NCI-H1092 treated with DMSO at 0.1 percent for 48 hours (cell line): ENCODE results near the gene DCC.
A peak's percentile ranks its signal among the peaks of the same experiment; 100 is the strongest.
"Not testable (repeated sequence)": the region's sequence is repeated elsewhere in the genome, so short reads cannot be mapped to it uniquely, and the experiment has no call there.

Experiments
- DNase-seq: peaks from one replicate; lab custom pipeline; 2025; lab: John Stamatoyannopoulos, UW

Gene DCC

DNA sequence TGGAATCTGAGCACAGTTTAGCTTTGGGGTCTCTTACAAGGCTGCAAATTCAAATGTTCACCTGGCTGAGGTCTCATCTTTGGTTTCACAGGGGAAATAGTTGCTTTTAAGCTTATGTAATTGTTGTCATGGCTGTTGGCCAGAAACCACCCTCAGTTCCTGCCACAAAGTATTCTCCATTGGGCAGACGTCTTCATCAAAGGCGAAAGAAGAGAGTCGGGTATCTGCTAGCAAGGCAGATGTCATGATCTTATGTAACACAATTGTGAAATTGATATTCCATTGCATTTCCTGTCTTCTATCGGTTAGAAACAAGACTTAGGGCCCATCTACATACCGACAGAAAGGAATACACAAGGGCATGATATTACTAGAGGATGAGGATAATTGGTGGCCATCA, 1068.3 kb downstream of the DCC start:
- DNase-seq = no peak

DNA sequence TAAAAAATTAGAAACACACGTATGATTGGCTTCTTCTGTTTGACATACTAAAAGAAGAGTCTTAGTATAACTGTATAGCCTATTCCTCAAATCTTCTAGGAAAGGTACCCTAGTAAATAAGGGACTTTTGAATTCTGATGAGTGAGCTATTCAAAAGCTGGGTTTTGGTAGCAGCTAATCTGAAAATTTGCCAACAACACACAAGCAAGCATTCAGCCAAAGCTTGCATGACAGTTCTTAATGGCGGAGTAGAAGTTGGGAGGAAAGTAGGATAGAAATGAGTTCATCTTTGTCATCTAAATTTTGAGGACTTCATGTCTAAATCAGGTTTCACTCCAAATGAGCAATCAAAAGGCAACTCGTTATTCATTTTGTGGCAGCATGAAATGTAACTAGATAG, 1071.5 kb downstream of the DCC start:
- DNase-seq = no peak

DNA sequence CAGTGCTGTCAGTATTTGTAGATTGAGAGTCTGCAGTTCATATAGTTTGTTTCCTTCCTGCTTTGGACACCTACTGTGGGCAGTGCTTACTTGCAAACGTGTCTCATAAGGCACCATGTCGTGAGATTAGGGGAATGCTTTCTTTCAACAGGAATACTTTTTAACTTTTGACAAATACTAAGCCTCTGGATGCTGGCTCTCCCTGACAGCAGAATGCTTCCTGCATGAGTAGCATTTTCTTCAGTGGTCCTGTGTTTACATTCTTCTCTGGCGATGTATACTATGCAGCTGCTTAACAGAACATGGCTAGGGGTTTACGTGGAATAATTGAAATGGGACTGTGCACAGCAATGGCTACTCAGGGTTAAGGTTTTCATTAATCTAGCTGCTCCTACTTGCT, 1077.0 kb downstream of the DCC start:
- no peak for DNase-seq

DNA sequence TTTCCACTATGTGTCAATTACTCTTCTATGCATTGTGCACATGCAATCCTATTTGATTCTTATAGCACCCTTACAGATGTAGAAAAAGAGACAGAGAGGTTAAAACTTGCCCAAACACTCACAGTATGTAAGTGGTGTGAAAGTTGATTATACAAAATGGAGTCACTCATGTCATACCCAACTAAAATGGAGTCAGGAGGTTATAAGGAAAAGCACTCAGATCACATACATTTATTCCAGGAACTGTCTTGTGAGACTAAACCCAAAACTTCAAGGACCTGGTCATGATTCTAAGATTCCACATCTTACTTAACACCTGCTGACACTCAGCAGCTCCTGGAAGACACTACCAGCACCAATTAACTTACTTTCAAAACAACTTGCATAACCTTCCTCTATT, 1081.9 kb downstream of the DCC start:
- DNase-seq = no peak

DNA sequence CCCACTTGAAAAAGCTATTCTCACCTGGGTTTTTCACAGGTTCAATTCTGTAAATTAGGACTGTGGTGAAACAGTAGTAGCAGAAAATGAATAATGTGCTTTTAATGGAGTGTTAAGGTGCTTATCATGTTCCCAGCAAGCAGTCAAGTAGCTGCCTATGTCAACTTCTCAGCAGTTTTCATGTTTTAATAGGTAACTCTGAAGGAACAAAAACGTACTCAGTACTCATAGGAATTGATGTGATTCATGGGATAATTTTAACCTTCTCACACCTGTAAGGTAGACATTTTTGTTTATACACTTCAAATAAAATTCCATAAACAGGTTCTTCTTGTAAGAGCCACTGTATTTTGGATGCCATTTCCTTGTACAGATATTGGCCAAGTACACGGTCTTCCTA, 1082.9 kb downstream of the DCC start:
- peak; percentile 71 for DNase-seq

DNA sequence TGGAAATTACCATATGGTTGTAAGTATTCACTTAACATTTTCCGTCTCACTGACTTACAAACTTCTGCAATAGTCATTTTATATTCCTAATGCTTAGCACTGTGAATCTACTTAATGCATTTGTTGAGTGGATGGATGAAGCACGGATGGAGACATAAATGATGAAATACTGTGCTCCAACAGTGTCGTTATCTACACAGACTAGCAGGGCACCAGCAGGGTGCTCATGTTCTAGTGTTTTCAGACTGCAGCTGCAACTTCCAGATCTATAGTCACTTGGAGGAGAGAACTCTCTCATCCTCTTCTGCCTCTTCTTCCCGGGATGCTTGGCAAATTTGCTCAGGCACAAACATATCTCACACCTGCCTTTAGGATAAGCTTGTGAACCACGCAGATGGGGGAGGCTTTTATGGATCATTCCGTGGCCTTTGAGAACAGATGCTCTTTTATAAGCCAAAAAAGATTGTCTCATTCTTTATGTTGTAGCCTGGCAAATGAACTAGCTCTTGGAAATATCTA, 1086.7 kb downstream of the DCC start:
- peak; percentile 75 for DNase-seq

DNA sequence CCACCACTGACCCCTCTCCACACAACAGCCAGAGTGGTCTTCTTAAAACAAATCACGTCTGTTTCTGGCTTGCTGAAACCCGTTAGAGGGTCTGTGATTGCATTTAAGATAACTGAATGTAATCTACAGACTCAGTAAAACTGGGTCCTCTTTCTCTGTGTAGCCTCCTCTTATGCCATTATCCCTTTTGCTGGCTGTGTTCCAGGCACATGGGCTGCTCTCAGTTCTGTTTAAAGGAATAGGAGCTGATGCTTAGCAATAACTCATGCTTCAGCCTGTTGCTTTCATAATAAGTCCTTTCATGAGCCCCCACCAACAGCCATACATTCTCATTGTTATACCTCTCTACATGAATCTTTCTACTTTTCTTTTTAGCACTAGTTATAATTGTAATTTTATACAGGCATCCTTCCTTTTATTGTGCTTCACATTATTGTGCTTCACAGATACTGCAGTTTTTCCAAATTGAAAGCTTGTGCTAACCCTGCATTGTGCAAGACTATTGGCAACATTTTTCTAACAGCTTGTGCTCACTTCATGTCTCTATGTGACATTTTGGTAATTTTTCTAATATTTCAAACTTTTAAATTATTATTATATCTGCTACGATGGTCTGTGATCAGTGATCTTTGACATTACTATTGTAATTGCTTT, 1101.9 kb downstream of the DCC start:
- DNase-seq = peak; percentile 47

DNA sequence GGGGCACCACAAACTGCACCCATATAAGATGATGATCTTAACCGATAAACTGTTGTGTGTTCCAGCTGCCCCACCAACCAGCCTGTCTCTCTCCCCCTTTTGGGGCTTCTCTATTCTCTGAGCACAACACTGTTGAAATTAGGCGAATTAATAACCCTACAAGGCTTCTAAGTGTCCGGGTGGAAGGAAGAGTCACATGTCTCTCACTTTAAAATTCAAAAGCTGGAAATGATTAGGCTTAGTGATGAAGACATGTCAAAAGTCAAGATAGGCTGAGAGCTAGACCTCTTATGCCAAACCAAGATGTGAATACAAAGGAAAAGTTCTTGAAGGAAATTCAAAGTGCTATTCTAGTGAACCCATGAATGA, 1102.4 kb downstream of the DCC start:
- no peak for DNase-seq

DNA sequence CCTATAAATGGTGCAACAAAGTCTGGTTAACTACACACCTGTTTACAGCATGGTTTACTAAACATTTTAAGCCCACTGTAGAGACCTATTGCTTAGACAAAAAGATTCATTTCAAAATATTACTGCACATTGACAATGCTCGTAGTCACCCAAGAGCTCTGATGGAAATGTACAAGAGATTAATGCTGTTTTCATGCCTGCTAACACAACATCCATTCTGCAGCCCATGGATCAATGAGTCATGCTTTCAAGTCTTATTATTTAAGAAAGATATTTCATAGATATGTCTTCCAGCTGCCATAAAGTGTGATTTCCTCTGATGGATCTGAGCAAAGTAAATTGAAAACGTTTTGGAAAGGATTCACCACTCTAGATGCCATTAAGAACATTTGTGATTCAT, 1103.3 kb downstream of the DCC start:
- no peak for DNase-seq

DNA sequence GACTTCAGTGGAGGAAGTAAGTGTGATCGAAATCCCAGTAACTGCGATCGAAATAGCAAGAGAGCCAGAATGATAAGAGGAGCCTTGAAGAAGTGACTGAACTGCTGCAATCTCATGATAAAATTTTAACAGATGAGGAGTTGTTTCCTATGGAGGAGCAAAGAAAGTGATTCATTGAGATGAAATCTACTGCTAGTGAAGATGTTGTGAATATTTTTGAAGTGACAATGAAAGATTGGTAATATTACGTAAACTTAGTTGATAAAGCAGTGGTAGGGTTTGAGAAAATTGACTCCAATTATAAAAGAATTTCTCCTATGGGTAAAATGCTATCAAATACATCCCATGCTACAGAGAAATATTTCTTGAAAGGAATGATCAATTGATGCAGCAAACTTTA, 1103.8 kb downstream of the DCC start:
- DNase-seq = no peak

DNA sequence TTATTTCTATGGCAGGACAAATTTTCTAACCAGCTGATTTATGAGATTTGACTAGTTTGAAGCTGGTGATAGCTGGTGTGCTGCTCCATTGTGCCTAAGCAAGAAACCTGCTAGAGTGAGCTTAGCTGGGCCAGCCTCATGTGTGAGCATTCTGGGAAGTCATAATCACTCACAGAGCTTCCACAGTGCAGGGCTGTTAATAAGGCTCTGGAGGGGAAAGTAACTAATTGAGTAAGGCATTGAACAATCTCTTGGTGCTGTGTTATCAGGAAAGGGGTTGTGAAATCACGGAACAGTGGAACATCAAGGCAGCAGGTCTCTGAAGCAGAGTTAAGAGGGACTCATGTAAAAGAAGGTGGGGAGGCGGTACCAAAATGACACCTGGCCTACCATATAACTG, 1111.9 kb downstream of the DCC start:
- no peak for DNase-seq

DNA sequence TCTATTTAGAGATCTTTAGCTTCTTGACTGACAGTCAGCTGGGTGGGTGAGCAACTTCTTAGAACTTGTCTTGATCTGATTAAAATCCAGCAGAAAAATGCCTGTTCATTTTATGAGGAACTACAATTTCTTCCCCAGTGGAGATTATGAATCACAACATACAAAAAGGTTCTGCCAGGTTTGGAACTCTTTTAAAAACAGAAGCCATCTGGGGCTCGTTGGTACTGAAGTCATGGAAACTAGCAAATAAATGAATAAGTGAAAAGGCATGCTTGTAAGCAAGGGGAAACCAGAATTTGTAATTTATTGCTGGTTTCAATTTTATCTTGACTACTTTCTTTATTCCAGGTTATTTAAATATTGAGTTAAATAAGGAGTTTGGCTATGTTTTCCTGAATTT, 1117.1 kb downstream of the DCC start:
- DNase-seq = peak; percentile 37

DNA sequence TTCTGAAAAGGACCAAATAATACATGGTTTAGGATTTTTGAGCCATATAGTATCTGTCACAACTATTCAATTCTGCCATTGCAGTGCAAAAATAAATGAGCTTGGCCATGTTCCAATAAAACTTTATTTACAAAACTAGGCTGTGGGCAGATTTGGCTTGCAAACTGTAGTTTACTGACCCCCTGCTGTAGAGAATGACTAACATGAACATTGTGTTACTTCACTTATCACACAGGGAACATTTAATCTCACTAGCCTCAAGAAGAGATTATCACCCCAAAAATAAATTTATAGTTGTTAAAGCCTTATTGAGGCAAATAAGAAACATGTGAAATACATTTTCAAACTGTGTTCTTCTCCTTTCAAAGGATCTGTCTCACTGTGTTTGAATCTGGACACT, 1118.3 kb downstream of the DCC start:
- DNase-seq = peak; percentile 27

DNA sequence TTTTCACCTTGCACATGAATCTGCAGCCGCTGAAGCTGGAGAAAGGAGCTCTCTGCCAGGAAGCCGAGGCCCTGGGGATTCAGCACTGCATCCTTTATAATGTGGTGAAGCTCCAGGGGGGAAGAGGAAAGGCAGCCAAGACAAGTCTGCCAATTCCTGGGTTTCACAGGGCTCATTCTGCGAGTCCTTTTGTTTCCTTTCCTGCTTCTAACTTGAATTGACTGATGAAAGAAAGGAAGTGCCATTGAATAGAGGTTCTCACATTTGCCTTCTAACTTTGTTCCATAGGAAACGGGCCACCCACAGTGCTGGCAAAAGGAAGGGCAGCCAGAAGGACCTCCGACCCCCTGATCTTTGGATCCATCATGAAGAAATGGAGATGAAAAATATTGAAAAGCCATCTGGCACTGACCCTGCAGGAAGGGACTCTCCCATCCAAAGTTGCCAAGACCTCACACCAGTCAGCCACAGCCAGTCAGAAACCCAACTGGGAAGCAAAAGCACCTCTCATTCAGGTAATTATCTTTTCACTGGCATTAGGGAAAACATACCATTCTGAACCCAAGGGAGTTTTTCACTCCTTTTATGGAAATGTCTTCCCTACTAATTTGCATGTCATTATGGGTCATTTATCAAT, 1119.1 kb downstream of the DCC start:
- peak; percentile 91 for DNase-seq

DNA sequence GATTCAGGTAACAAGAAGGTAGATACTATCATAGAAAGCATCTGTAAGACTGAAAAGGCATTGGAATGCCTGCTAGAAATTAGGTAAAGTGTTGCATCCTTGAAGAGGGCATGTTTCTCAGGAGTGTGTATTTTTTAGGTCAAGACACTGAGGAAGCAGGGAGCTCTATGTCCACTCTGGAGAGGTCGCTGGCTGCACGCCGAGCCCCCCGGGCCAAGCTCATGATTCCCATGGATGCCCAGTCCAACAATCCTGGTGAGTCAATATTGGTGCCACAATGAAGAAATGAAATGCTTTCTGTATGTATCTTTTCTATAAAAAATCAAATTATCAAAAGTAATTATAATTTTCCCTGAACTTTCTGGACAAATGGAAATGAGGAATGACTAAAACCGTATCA, 1127.8 kb downstream of the DCC start:
- no peak for DNase-seq

DNA sequence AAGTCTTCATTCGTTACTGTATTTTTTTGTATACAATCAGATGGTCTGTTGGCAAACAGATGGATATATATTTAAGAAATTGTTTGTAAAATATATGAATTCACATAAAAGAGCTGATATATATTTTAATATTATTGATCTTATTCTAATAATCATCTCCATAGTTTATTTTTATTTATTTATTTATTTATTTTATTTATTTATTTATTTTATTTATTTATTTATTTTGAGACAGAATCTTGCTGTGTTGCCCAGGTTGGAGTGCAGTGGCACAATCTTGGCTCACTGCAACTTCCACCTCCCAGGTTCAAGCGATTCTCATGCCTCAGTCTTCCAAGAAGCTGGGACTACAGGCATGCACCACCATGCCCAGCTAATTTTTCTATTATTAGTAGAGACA, 1128.2 kb downstream of the DCC start:
- DNase-seq = not testable (repeated sequence)

DNA sequence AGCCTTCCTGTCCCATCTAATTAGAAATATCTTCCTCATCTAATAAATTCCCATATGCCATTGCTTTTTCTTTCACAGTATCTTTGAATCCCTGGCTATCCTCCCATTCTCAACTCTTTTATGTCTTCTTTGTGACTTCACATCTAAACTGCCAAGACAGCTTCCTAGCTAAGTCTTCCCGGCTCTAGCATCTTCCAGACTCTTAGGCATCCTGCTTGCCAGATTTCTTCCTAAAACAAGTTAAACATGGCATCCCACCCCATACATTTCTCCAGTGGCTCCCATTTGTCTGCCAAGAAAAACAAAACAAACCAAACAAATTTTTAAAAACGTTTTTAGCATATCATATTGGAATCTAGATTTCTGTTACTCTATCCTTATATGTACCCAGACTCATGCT, 1132.5 kb downstream of the DCC start:
- no peak for DNase-seq

DNA sequence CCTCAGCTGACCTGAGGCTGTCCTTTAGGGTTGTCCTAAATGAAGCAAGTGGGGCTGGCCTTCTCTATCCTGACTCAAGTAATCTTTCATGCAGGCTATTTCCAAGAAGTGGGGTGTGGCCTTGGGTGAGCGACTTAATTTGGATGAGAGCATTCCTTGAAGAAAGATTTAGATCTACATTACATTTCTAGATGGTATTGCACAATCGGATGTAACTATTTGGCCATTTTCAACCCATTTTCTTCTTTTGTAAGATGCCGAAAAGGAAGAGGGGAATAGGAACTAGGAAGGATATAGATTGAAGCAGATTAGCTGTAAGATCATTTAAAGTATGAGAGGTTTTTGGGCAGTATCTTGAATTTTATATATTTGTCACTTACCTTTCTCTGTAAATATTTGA, 1138.2 kb downstream of the DCC start:
- DNase-seq = no peak

DNA sequence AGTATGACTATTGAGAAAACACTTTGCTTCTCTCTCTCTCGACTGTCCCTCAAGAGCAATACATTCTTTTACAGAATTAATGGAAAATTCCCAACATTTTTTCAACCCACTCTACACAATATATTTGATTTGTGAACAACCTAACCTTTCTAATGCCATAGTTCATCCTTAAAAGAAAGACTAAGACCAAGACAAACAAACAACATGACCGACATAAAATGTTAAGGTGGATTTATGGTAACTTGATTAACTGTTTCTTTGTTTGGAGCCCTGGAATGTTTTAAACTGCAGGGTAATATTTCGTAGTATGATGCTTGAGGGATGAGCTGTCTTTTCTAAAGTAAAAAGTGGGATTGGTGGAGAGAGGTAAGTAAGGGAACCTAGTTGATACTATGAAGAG, 1146.3 kb downstream of the DCC start:
- no peak for DNase-seq

DNA sequence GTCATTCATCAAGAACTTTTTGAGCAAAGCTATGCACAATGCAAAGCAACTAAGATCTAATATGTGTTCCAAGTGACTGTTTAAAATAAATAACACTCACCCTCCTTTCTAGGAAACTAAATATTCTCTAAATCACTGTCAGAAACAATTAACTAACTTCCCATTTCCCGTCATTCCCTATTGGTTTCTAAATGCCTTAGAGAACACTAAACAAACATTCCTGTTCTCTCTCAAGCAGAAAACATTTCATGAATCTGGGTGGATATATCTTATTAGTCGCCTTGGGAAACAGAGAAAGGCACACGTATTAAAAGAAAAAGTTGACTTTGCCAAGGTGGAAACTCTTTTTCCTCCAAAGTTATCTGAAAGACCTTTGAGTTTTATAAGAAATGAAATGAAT, 1149.3 kb downstream of the DCC start:
- DNase-seq = no peak

DNA sequence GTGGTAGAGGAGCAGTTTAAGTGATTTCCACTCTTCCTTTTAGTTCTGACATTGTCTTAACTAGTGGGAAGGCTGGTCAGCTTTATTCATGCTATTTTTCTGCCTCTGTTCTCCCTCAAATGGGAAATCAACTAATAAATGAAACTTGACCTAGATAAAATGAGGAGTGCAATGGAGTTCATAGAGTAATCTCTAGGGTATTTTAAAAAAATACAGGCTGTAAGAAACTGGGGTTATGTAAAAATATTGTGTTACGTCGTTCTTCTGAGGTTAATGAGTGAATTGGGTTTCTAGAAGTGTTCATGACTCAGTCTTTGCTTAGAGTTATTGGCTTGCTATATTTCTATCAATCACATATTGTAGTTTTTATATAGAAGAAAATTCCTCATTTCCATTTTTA, 1150.0 kb downstream of the DCC start:
- no peak for DNase-seq

DNA sequence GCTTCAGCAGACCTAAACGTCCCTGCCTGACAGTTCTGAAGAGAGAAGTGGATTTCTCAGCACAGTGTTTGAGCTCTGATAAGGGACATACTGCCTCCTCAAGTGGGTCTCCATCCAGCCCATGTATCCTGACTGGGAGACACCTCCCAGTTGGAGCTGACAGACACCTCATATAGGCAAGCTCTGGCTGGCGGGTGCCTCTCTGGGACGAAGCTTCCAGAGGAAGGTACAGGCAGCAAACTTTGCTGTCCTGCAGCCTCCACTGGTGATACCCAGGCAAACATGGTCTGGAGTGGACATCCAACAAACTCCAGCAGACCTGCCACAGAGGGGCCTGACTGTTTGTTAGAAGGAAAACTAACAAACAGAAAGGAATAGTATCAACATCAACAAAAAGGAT, 1156.0 kb downstream of the DCC start:
- no peak for DNase-seq

DNA sequence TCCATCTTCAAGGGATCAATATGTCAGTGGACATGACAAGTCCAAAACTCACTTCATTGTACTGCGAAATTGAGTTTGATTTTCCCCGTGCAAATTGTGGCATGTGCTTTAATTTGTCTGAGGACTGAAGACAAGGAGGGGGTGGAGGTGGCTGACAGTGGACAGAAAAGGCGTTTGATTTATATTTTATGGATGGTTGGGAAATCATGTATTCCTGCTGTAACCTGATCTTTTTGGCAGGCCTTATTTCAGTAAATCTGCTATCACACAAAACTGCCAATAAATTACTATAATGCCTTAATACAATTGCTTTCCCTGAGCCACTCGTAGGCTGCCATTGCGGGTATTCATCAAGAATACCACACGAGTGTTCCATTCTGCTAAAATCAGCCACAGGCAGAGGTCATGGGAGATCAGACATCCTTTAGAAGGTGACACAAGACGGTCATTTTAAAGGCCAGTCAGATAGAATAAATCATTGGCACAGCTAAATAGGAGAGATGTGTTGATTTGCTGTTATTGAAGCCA, 1164.0 kb downstream of the DCC start:
- no peak for DNase-seq

DNA sequence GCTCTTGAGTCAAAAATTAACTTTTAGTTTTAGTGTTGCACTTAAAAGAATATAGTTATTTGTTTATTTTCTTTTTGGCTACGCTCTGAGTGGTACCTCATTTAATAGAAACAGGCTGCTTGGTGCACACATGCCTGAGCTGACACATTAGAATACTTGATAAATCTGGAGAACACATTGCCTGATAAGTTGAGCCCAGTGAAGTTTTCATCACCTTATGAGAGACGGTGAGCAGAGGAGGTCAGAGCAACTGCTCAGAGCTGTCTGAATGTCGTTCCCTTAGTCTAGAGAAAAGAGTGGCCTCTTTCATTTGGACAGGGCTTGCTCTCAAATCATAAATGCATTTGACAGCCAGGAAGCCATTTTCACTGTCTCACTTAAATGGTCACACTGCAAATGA, 1168.5 kb downstream of the DCC start:
- DNase-seq = no peak
